Ramos (cell line): ENCODE results near the gene BCL2L11.

Experiments
- in situ Hi-C: fragments of 300-500 bp; cut with MboI; formaldehyde crosslinking; loops from one replicate; pipeline ENCODE4 v1.14.3; 2022; ENCODE audit warnings: low sequenced_read_pairs; ENCODE audit not compliant: unreplicated experiment

BCL2L11 gene

DNA sequence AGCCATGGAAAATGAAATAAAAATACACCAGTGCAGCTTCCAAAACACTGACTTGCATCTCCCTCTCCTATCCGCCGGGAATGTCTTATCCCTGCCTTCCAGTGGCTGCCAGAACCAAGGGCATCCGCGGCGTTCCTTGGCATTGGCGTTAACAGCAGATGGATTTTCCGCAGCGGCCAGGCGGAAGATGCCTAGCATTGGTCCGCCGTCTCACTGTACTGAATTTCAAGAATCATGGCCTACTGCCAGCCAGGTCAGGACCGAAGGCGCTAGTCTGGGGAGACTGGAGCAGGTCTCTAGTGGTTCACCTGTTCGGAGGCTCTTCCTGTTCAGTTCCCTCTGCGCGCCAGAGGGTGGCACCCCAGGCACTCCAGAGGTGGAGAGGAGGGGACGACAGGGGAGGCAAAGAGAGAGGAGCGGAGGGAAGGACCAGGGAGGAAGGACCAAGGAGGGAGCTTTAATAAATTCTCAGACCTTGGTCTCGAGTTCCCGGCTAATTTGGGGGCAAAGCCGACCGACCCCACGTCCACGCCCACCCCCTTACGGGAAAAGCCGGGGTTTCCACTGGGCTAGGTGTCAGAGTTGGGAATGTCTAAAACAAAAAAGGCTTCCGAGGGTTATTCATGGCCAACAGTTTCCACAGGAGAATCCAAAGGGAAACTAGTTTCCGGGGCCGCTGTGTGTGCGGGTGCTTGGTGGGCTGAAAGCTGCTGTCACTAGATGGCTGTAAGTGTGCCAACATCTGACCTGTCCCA, 3.7 kb upstream of the BCL2L11 start:
- in situ Hi-C loops: loop anchor here (5.0 to 10.0 kb wide), 2 partner anchors 85 to 588 kb away; no protein-coding TSS in a partner anchor

DNA sequence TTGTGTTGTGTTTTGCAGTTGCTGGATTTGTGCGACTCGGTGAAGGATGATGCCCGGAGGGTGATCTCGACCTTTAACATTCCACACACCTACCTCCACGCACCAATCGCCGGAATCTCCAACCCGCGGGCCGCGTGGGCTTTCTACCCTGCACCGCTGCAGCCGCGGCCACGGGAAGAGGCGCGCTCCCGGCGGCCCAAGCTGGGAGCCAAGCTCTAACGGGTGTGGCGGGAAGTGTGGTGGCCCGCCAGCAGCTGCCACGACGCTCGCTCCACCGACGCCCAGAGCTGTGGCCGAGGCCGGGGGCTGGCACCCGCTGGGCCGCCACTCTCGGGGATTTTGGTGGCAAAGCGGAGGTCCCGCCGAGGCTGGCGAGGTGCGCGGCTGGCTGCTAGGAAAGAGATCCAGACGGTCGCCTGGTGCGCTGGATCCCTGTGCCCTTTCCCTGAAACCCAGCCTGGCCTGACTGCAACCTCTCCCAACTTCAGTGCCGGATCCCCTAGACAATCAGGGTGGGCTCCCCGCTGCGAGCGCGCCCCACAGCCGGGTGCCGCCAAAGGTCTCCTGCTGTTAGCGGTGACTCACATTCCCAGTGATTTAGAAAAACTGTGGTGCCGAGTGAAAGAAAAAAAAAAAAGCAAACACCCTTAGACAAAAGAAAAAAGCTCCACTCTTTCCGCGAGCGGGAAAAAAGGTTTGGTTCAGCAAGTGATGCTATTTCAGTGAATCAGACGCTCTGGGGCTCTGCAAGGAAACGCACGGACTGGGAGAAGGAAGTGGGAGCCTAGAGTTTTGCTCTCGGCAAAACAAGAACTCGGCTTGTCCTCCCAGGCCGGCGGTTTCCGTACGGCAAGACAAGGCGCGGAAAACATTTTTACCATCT, 2.9 kb upstream of the BCL2L11 start:
- in situ Hi-C loops: loop anchor here (5.0 to 10.0 kb wide), 2 partner anchors 86 to 587 kb away; no protein-coding TSS in a partner anchor

DNA sequence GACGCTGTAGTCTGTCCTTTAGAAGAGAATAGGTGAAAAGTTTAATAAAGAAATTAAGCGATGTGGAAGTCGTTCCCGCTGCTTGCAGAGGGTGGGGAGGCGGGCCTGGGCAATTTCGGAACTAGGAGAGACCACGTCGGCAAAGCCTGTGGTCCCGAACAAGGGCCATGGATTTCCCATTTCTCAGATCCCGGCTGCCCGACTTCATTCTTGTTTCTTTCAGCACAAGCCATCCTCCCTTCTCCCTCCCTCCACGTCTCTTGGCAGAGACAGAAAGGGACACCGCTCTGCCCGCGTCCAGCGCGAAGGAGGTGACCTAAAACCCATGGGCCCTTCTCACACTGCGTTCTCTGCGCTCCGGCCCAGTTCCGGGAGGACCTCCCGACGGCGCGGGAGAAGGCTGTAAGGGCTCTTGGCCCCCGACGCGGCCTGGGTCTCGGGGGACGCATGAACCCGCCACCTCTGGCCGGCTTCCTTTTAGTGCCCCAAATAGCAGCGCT, 2.2 kb upstream of the BCL2L11 start:
- in situ Hi-C loops: loop anchor here (5.0 to 10.0 kb wide), 2 partner anchors 86 to 586 kb away; no protein-coding TSS in a partner anchor

DNA sequence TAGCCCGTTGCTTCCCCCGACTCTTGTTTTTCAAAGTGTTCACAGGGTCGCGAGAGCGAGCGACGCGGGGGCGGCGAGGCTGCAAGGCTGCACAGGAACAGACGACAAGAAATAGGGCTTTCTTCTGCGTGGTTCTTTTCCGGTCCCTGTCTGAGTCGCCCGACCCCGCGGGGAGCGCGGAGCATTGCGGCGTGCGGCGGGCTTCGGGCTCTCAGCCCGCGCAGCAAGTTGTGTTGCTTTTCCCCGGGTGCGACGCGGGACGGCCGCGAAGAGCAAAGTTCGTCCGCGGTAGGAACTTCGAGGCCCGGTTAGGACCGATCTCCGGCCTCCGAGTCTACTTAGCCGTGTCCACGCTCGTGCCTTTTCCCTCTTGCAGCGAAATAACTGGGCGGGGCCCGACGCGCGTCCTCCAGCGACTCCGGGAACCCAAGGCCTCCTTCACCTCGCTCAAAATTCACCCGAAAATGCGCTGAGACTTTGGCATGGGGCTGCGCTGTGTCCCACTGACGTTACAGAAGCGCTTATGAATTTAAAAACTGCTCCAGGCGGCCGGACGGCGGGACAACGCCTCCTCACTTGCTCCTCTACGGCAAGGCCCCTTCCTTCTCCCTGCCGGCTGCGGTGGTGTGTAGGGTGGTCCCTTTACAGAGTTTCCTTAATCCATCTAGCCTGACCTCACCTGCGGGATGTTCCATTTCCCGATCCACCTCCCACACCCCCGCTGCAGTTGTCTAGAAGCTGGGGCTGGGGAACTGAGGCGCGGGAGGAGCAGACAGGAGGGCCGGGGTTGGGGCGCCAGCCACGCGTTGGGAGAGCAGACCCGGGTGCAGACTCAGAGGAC, 1.5 kb upstream of the BCL2L11 start:
- in situ Hi-C loops: loop anchor here (5.0 to 10.0 kb wide), 2 partner anchors 87 to 586 kb away; no protein-coding TSS in a partner anchor

DNA sequence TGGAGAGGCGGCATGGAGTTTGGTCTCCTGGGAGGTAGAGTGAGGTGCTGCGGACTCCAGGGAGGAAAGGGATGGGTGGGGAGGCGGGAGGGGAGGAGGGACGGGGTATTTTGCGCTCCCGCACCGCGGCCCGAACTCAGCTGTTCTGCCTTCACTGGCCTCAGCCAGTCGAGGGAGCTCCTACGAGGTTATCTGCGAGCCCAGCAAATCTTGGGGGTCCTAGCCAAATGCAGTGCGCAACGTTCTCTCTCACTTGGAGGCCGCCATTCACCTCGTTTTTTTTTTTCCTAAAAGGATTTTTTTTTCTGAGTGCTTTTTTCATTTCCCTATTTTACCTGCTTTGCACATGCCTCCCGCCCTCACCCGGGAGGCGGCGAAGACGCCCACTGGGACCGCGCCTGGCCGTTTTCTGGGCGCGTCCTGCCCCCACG, 877 bp upstream of the BCL2L11 start:
- in situ Hi-C loops: loop anchor here (5.0 to 10.0 kb wide), 2 partner anchors 88 to 585 kb away; no protein-coding TSS in a partner anchor

DNA sequence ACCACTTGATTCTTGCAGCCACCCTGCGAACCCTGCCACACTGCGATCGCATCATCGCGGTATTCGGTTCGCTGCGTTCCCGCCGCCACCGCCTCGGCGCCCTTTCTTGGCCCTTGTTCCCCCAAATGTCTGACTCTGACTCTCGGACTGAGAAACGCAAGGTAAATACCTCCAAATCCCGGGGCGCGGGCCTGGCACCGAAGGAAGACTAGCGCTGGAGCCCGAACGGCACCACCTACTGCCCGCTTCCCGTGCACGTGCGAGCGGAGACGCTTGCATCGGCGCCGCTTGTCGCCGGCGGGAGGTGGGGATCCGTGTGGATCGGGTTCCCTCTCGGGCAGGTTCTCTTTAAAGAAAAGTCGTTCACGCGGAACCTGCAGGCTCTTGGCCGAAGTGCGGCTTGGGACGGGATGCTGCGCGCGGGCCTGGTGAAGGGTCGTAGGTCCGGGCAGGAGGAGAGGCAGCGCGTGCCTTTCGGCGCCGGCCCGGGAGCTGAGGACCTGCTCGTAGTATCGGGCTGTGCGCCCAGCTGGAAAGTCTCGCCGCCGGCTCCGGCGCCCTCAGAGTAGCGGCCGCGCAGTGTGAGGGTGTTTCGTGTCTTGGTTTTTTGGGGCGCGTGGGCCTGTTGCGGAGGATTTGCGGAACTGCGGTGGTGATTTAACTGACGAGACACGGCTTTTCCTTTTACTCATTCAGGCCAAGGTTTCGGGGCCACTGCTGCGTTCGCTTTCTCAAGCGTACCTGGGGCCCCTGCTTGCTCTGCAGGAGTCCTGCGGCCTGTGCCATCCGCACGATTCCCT, 514 bp downstream of the BCL2L11 start:
- in situ Hi-C loops: no loop called here

DNA sequence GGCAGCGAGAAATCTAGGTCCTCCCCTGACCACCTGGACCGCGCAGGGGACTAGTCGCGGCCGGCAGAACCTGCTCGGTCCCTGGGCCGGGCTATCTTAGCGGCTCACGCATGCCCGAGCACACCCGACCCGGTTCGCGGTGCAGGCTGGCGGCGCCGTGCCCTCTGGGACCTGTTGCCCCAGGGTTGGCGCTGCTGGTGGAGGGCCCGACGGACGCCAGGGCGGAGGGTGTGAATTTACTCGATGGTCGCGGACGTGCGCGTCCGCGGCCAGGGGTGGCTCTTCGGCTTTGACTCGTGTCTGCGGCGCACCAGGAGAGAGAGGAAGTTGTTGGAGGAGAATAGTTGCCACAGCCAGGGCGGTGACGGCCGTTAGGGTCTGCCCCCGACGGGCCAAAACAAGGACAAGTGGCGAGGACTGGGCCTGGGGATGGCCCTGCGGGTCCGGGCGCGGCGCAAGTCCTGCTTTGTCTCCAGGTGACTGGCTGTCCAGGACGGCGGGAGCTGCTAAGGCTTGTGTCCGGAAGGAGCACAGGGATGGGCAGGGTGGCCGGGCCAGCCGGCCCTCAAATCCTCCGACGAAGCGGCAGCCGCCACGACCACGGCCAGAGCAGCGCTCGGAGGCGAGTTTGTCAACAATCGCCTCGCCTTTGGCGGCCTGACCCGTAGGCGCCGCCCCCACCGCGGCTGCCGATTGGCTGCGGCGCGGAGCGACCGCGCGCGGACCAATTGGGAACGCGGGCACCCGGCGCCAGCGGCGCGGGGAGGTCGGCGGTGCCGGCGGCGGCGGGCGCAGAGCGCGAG, 1.3 kb downstream of the BCL2L11 start:
- in situ Hi-C loops: no loop called here

DNA sequence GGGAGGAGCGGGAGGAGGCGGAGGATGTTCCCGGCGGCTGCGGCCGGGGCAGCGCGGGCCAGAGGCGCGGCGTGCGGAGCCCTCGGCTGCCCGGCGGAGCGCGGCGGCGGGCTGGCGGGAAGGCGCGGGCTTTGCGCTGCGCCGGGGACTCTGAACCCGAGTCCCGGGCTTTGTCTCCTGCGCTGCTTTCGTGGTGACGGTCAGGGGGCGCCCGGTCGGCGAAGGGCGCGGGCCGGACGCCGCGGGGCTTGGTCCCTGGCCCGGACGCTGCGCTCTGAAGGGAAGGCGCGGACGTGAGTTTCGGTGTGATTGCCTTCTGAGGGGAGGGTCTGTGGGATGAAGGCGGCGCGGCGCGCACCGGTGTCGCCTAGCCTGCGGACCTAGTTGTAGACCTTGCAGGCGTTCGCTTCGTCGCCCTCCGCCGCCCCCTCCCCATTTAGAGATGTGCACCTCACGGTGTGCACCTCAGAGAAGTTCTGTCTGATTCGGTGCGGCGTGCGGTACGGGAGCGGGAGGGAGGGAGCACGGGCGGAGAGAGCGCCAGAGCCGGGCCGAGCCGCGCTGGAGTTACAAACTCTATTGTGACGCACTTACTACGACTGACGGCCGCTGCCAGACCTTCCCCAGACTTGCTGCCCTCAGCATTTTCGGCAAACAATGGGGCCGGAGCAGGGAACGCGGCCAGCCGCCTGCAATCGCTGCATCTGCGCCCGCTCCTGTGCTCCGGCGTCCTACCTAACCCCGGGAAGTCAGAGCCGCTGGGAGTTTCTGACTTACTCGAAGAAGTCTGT, 2.1 kb downstream of the BCL2L11 start:
- in situ Hi-C loops: no loop called here

DNA sequence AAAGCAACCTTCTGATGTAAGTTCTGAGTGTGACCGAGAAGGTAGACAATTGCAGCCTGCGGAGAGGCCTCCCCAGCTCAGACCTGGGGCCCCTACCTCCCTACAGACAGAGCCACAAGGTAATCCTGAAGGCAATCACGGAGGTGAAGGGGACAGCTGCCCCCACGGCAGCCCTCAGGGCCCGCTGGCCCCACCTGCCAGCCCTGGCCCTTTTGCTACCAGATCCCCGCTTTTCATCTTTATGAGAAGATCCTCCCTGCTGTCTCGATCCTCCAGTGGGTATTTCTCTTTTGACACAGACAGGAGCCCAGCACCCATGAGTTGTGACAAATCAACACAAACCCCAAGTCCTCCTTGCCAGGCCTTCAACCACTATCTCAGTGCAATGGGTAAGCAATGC, 3.0 kb downstream of the BCL2L11 start:
- in situ Hi-C loops: no loop called here

DNA sequence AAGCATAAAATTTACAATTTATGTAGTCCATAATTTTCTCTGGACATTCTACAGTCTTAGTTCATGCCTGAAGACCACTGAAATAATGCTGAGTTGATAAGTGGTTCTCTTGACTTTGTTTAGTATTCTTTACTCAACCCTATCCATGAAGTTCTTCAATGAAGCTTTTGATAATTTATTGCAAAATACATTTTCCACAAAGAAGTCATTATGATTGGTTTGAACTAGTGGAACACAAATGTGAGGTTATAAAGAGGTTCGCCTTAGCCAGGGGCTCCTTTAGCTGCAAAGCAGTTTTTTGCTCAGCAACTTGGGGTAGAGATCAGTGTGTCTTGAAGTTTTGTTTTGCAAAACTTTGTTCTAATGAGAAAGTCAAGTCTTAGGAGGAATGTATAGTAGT, 5.9 kb downstream of the BCL2L11 start:
- in situ Hi-C loops: no loop called here

DNA sequence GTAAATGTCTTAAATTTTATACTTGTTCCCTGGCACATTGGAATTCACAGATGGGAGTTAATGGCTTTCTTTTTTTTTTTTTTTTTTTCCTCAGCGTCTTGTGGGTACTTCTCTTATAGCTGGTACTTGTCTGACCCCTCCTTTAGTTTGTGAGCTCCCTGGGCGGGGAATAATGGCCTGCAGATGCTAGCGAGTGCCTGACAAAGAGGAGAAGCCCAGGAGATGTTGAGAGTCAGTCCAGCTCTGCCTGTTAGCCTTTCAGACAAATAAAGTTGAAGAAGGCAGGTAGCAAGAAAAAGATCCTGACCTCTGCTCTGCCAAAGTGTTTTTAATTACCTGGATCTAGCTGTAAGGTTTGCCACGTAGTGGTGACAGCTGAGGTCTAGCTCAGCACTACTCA, 6.6 kb downstream of the BCL2L11 start:
- in situ Hi-C loops: no loop called here

DNA sequence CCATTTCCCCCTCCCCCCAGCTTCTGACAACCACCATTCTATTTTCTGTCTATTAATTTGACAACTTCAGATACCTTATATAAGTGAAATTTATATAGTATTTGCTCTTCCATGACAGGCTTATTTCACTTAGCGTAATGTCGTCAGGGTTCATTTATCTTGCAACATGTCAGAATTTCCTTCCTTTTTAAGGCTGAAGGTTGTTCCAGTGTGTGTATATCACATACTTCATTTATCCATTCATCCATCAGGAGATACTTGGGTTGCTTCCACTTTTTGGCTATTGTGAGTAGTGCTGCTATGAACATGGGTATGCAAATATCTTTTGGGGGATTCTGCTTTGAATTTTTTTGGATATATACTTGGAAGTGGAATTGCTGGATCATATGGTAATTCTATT, 7.4 kb downstream of the BCL2L11 start:
- in situ Hi-C loops: no loop called here

DNA sequence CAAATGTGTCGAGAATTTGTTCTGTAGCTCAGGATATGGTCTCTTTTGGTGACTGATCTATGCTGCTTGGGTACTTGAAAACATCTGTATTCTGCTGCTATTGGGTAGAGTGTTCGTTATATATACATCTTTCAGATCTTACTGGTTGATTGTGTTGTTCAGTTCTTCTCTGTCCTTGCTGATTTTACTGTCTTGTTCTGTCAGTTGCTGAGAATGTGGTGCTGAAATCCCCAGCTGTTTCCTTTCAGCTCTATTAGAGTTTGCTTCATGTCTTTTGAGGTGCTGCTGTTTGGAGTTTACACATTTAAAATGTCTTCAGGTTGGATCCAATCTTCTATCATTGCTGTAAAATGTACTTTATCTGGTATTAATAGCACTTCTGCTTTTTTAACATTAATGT, 12.9 kb downstream of the BCL2L11 start:
- in situ Hi-C loops: no loop called here

DNA sequence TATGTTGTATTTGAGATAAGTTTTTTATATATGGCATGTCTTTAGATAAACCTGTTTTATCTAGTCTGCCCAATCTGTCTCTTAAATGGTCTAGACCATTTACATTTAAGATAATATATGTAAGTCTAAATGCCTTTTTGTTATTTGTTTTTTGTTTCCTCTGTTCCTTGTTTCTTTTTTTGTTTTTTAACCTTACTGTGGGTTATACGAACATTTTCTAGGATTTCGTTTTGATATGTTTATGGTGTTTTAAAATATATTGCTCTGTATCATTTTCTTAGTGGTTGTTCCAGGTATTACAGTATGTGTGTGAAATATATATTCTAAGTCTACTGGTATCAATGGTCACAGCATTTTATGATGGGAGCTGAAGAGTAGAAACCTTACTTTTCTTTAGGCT, 13.3 kb downstream of the BCL2L11 start:
- in situ Hi-C loops: no loop called here

DNA sequence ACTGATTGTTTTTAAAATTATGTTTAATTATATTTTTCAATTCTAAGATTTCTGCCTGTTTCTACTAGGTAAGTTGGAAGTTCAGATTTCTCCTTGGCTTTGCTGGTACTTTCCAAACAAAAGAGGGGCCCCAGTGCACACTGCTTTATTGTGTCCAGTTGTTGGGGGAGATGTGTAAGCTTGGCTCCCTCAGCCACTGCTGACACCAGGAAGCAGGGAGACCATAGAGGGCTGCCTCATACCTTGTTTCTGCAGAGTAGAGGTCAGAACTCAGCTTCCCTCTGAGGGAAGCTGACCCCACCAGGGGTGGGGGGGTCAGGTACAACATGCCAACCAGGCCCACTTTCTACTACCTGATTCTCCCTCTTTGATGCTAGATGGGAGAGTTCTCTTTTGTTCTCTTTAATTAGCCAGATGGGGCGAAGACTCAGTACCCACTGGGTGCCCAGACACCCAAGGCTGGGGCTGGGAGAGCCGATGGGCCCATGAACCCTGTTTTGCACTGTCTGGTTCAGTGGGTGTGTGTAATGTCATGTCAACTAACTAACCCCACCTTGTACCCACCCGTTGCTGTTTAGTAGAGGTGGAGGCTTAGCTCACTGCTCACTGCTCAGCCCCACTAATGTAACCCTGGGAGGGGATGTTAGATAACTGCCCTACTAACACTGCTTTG, 14.7 kb downstream of the BCL2L11 start:
- in situ Hi-C loops: no loop called here

DNA sequence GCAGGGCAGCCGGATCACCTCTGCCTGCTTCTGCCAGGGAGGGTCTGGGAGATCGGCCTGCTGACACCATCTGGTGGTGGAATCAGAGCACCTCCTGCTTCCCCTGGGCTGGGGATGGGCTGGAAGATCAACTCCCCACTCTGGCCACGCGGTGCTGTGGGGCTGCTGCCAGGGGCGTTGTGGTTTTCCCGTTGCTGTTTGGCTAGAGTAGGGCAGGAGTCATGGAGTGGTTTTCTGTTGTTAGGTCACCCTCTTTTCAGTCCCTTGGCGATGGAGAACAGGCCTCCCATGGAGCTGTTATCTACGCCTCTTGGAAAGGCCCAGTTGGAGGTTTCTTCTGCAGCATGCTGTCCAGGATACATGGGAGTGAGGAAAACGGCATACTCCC, 15.2 kb downstream of the BCL2L11 start:
- in situ Hi-C loops: no loop called here

DNA sequence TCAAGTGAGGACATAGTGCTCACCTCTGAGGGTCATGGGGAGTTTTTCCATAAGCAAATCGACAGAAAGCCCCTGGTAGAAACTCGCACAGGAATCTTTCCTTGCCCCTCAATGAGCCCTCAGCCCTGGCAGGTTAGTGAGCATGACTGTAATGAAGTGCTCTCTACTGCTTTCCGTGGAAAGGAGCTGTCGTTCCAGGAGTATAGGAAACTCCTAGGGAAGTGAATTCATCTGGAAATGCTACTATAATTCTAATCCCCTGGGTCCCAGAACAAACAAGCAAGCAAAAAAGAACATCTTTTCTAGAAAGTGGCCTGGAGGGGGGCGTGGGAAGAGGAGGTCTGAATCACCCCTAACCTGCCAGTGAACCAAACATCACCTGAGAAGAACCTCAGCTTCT, 18.1 kb downstream of the BCL2L11 start:
- in situ Hi-C loops: no loop called here
